GM23338 (cell line): Measurements from ENCODE around the gene CAMTA1. TPM values are rescaled to one million over a fixed set of nuclear protein-coding genes. Genes with fewer than 3 reads are reported as not detected.

Experiments
- ATAC-seq: fragments of 200-7000 bp; cut with Tn5 transposase; 3 replicates; pipeline ENCODE4 v1.9.1; 2020
- DNase-seq: peaks from one replicate; pipeline ENCODE4 v3.0.0-alpha.2; 2015; ENCODE audit warnings: low spot score
- H2AFZ ChIP-seq: fragments of 200-600 bp; sonication (generic); 2 replicates; pipeline ENCODE4 v1.8.0; 2016; ENCODE audit warnings: antibody characterized with exemption, mild to moderate bottlenecking, moderate library complexity
- H3F3A ChIP-seq: fragments of 200-600 bp; sonication (generic); replicated peaks from 2 replicates; pipeline ENCODE4 v1.8.0; 2017; ENCODE audit warnings: antibody characterized with exemption, mixed run types, low read depth
- H3K27ac ChIP-seq: fragments of 200-600 bp; sonication (generic); 2 replicates; pipeline ENCODE4 v1.6.1; 2016; ENCODE audit warnings: low read depth
- H3K27me3 ChIP-seq: fragments of 200-600 bp; sonication (generic); 2 replicates; pipeline ENCODE4 v1.8.0; 2016; ENCODE audit warnings: mild to moderate bottlenecking, mixed run types, moderate library complexity; ENCODE audit not compliant: insufficient read depth
- H3K36me3 ChIP-seq: fragments of 200-600 bp; sonication (generic); 2 replicates; pipeline ENCODE4 v1.8.0; 2016; ENCODE audit warnings: mild to moderate bottlenecking; ENCODE audit not compliant: insufficient read depth
- H3K4me1 ChIP-seq: fragments of 200-600 bp; sonication (generic); 2 replicates; pipeline ENCODE4 v1.8.0; 2016; ENCODE audit warnings: mild to moderate bottlenecking, moderate library complexity; ENCODE audit not compliant: insufficient read depth
- H3K4me2 ChIP-seq: fragments of 200-600 bp; sonication (generic); 2 replicates; pipeline ENCODE4 v1.7.1; 2017; ENCODE audit warnings: mixed run types
- H3K4me3 ChIP-seq: fragments of 200-600 bp; sonication (generic); 2 replicates; pipeline ENCODE4 v1.6.1; 2016; ENCODE audit warnings: mixed run types
- H3K79me2 ChIP-seq: fragments of 200-600 bp; sonication (generic); replicated peaks from 2 replicates; pipeline ENCODE4 v1.8.0; 2017; ENCODE audit warnings: mild to moderate bottlenecking; ENCODE audit not compliant: insufficient read depth
- H3K9me2 ChIP-seq: fragments of 200-600 bp; sonication (generic); 2 replicates; pipeline ENCODE4 v1.8.0; 2017; ENCODE audit not compliant: insufficient read depth
- H4K20me1 ChIP-seq: fragments of 200-600 bp; sonication (generic); replicated peaks from 2 replicates; pipeline ENCODE4 v1.8.0; 2017; ENCODE audit warnings: mild to moderate bottlenecking; ENCODE audit not compliant: insufficient read depth
- H3K27ac Mint-ChIP-seq: 2 replicates; pipeline ENCODE4 v1.8.0; 2020; ENCODE audit warnings: inconsistent platforms, mild to moderate bottlenecking, moderate library complexity, mixed read lengths
- H3K27me3 Mint-ChIP-seq: 3 replicates; pipeline ENCODE4 v1.8.0; 2022; ENCODE audit warnings: low read depth, mild to moderate bottlenecking, moderate library complexity, mixed read lengths, inconsistent platforms; ENCODE audit not compliant: insufficient read depth, poor library complexity
- H3K36me3 Mint-ChIP-seq: 3 replicates; pipeline ENCODE4 v1.8.0; 2021; ENCODE audit warnings: low read depth, mild to moderate bottlenecking, inconsistent platforms, moderate library complexity, mixed read lengths
- H3K4me1 Mint-ChIP-seq: 3 replicates; pipeline ENCODE4 v1.8.0; 2020; ENCODE audit warnings: mild to moderate bottlenecking, inconsistent platforms, mixed read lengths
- H3K4me3 Mint-ChIP-seq: 3 replicates; pipeline ENCODE4 v1.8.0; 2021; ENCODE audit warnings: moderate library complexity, mild to moderate bottlenecking, inconsistent platforms, mixed read lengths
- H3K9me3 Mint-ChIP-seq: 3 replicates; pipeline ENCODE4 v1.8.0; 2020; ENCODE audit warnings: moderate library complexity, mild to moderate bottlenecking, inconsistent platforms, mixed read lengths
- ETS1 ChIP-seq: IDR thresholded peaks from 2 replicates; pipeline ENCODE4 v1.6.1; 2016; ENCODE audit warnings: antibody characterized with exemption
- EZH2 ChIP-seq: fragments of 200-600 bp; sonication (generic); IDR thresholded peaks from one replicate; pipeline ENCODE4 v1.8.0; 2017; ENCODE audit warnings: antibody characterized with exemption, mild to moderate bottlenecking, low read depth; ENCODE audit not compliant: unreplicated experiment
- EZH2phosphoT487 ChIP-seq: fragments of 200-600 bp; sonication (generic); IDR thresholded peaks from one replicate; pipeline ENCODE4 v1.8.1; 2018; ENCODE audit warnings: antibody characterized with exemption; ENCODE audit not compliant: unreplicated experiment
- JUNB ChIP-seq: IDR thresholded peaks from one replicate; pipeline ENCODE4 v1.6.1; 2016; ENCODE audit warnings: antibody characterized with exemption; ENCODE audit not compliant: unreplicated experiment
- NANOG ChIP-seq: IDR thresholded peaks from 2 replicates; pipeline ENCODE4 v1.6.1; 2016; ENCODE audit warnings: antibody characterized with exemption, borderline replicate concordance
- POLR2AphosphoS5 ChIP-seq: IDR thresholded peaks from 2 replicates; pipeline ENCODE4 v1.6.1; 2016; ENCODE audit warnings: antibody characterized with exemption, low read depth
- REST ChIP-seq: IDR thresholded peaks from one replicate; pipeline ENCODE4 v1.6.1; 2018; ENCODE audit warnings: antibody characterized with exemption; ENCODE audit not compliant: unreplicated experiment
- STAT1 ChIP-seq: IDR thresholded peaks from one replicate; pipeline ENCODE4 v1.6.1; 2016; ENCODE audit warnings: antibody characterized with exemption; ENCODE audit not compliant: unreplicated experiment
- ZNF114 ChIP-seq: fragments of 250-450 bp; sonication (Bioruptor Pico); IDR thresholded peaks from 2 replicates; pipeline ENCODE4 v1.5.0; 2020; ENCODE audit warnings: mild to moderate bottlenecking, moderate library complexity
- ZNF331 ChIP-seq: fragments of 250-450 bp; sonication (Bioruptor Pico); IDR thresholded peaks from 2 replicates; pipeline ENCODE4 v1.5.0; 2020; ENCODE audit warnings: low read depth, mild to moderate bottlenecking, moderate library complexity
- ZNF462 ChIP-seq: fragments of 250-450 bp; sonication (Bioruptor Pico); IDR thresholded peaks from 2 replicates; pipeline ENCODE4 v1.5.0; 2020; ENCODE audit warnings: mild to moderate bottlenecking, moderate library complexity
- polyA plus RNA-seq: library from polyadenylated mRNA; unstranded; fragments of >200 nt; fragmentation: Nextera tagmentation; extraction: Ambion mirVana; gene quantifications from 2 replicates; pipeline ENCODE4 v1.2.1, GENCODE V29; 2016
- total RNA-seq: library from RNA; depleted of rRNA; stranded (reverse); fragments of >200 nt; shearing (Covaris generic); gene quantifications from 2 replicates; pipeline ENCODE4 v1.2.3, GENCODE V29; 2014

The CAMTA1 gene
- total and polyA plus RNA-seq, 2 experiments from 2014 or later = 115 to 519 TPM

GRCh38 chr1:7089497-7089896 is 304.2 kb downstream of the CAMTA1 start:
- DNase-seq (no peak), ATAC-seq (no peak)
- Mint-ChIP-seq H3K4me3 (no peak overlapping the region), H3K27ac (no peak overlapping the region), H3K36me3 (no peaks in the 10 kb centered on the region), H3K4me1 (peaks cover 7% of the 10 kb centered on the region; the same call in 2 of the 3 replicates), H3K9me3 (no peaks in the 10 kb centered on the region), H3K27me3 (peaks cover 2% of the 10 kb centered on the region)
- Histone ChIP-seq H3K27me3 (no peaks in the 10 kb centered on the region), H2AFZ (no peak overlapping the region), H3K4me2 (no peak overlapping the region), H4K20me1 (no peaks in the 10 kb centered on the region), H3K79me2 (no peaks in the 10 kb centered on the region), H3K4me3 (no peak overlapping the region), H3K36me3 (no peaks in the 10 kb centered on the region), H3K9me2 (no peaks in the 10 kb centered on the region), H3F3A (no peaks in the 10 kb centered on the region), H3K27ac (no peak overlapping the region), H3K4me1 (no peaks in the 10 kb centered on the region)
- no peak for TF ChIP-seq EZH2

- H3K27me3 ChIP-seq = no peaks in the 10 kb centered on the region
- Mint-ChIP-seq H3K9me3 (no peaks in the 10 kb centered on the region), H3K27ac (no peak overlapping the region), H3K27me3 (peaks cover 2% of the 10 kb centered on the region), H3K4me3 (no peak overlapping the region), H3K4me1 (peaks cover 7% of the 10 kb centered on the region; the same call in 2 of the 3 replicates), H3K36me3 (no peaks in the 10 kb centered on the region)
- ATAC-seq (peak; percentile 64), DNase-seq (peak; percentile 24)
- no peaks in the 10 kb centered on the region for H4K20me1 ChIP-seq
- H3F3A ChIP-seq = no peaks in the 10 kb centered on the region
- H3K79me2 ChIP-seq = no peaks in the 10 kb centered on the region
- no peaks in the 10 kb centered on the region for H3K9me2 ChIP-seq
- H3K27ac ChIP-seq = no peak overlapping the region
- no peaks in the 10 kb centered on the region for H3K4me1 ChIP-seq
- no peak overlapping the region for H2AFZ ChIP-seq
- no peaks in the 10 kb centered on the region for H3K36me3 ChIP-seq
- no peak overlapping the region for H3K4me2 ChIP-seq
- H3K4me3 ChIP-seq = no peak overlapping the region
- TF ChIP-seq REST (no peak), JUNB (no peak), ZNF114 (CRISPR knock-in tag) (no peak), ETS1 (no peak), POLR2AphosphoS5 (no peak), STAT1 (no peak), EZH2phosphoT487 (no peak), ZNF331 (CRISPR knock-in tag) (no peak), NANOG (no peak), ZNF462 (no peak), EZH2 (no peak)
Observed at GRCh38 chr1:7093297-7093696, 308.0 kb downstream of the CAMTA1 start.
